GM20000 (cell line): ENCODE measurements around the gene TTC5.

Source experiments
- DNase-seq: peaks from one replicate; pipeline ENCODE4 v3.0.0; 2012; ENCODE audit warnings: low spot score
- TF ChIP-seq, protein P1 (sequence below): IDR thresholded peaks from 2 replicates; pipeline ENCODE4 v1.5.1; 2012; ENCODE audit warnings: mild to moderate bottlenecking, control low read depth; ENCODE audit errors: extremely low read depth, missing control alignments

The TTC5 gene, protein sequence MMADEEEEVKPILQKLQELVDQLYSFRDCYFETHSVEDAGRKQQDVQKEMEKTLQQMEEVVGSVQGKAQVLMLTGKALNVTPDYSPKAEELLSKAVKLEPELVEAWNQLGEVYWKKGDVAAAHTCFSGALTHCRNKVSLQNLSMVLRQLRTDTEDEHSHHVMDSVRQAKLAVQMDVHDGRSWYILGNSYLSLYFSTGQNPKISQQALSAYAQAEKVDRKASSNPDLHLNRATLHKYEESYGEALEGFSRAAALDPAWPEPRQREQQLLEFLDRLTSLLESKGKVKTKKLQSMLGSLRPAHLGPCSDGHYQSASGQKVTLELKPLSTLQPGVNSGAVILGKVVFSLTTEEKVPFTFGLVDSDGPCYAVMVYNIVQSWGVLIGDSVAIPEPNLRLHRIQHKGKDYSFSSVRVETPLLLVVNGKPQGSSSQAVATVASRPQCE

DNA sequence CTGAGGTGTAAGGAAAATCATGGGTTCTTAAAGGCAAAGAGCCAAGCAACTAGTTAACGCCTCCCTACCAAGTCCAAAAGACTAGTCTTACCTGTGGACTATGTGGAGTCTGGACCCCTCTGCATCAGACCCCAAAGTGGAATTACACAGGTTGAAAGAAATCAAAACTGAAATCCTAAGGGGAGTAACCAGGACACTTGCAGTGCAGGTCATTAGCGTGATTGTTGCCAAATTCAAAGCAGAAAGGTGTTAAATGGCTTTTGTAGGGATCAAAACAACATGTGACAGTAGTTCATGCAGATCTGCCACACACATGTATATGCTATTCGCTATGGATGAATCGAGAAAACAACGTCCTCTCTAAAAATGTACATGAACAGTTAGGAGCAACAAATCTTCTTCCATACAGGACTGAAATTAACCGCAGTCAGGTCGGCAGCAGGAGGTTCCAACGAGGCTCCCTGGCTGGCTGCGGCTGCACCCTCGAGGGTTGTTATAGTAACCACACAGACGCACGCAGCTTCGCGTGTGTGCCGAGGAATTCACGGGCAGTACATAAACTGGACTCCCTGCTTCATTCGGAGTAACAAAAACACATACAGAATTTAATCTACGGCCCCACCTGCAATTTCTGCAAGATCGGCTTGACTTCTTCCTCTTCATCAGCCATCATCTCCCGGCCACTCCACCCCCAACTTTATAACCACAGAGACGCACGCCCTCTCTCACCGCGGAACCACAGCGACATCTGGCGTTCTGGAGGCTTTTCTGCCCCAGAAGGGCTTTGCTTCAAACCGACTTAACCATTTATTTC, at the start of gene TTC5:
TSS of gene TTC5 (minus strand) at position 687 of the 814 bp plus-strand sequence. CDS start at position 673, 14 bp downstream.
- DNase-seq, result peak; percentile 91
- TF ChIP-seq, protein P1, sequence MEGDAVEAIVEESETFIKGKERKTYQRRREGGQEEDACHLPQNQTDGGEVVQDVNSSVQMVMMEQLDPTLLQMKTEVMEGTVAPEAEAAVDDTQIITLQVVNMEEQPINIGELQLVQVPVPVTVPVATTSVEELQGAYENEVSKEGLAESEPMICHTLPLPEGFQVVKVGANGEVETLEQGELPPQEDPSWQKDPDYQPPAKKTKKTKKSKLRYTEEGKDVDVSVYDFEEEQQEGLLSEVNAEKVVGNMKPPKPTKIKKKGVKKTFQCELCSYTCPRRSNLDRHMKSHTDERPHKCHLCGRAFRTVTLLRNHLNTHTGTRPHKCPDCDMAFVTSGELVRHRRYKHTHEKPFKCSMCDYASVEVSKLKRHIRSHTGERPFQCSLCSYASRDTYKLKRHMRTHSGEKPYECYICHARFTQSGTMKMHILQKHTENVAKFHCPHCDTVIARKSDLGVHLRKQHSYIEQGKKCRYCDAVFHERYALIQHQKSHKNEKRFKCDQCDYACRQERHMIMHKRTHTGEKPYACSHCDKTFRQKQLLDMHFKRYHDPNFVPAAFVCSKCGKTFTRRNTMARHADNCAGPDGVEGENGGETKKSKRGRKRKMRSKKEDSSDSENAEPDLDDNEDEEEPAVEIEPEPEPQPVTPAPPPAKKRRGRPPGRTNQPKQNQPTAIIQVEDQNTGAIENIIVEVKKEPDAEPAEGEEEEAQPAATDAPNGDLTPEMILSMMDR, result peak; percentile 87

DNA sequence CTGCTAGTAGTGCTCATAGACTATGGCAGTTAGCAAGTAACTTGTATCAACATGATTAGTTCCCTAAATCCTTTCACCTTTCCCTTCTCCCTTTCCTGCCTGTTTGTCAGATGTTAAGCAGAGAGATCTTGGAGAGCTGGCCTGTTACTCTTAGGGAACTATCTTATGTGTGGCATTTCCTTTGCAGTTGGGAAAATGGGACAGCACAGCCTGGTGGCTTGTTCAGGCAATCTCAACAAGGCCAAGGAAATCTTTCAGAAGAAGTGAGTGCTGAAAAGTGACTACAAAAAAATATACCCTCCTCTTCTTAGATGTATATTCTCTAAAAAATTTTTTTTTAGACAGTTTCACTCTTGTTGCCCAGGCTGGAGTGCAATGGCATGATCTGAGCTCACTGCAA, 45.1 kb upstream of the TTC5 start:
- no peak for DNase-seq
- TF ChIP-seq, protein P1, result no peak

DNA sequence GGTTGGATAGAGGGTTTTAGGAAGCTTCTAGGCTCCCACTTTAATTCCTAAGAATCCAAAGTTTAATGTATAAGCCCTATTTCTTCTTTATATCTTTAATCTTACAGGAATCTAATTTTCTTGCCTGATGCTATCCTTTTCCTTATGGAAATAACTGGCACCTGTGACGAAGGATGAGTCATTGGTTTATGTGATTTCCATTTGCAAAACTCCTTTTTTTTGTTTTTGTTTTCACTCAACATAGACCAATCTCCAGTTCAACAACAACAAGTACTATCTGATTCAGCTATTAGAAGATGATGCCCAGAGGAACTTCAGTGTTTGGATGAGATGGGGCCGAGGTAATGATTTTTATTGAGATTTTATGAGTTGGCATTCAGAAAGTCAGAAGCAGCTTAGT, 44.5 kb upstream of the TTC5 start:
- TF ChIP-seq, protein P1, result no peak
- DNase-seq, result no peak

DNA sequence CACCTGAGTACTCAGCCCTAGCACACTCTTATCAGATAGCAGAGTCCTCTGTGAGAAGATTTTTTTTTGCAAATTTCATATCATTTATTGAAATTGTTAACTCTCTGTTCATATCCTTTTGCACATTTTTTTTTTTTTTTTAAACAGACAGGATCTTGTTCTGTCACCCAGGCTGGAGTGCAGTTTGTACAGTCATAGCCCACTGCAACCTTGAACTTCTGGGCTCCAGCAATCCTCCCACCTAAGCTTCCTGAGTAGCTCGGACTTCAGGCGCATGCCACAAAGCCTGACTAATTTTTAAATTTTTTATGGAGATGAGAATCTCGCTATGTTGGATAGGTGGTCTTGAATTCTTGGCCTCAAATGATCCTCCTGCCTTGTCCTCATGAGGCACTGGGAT, 42.0 kb upstream of the TTC5 start:
- no peak for DNase-seq
- TF ChIP-seq, protein P1, result no peak

DNA sequence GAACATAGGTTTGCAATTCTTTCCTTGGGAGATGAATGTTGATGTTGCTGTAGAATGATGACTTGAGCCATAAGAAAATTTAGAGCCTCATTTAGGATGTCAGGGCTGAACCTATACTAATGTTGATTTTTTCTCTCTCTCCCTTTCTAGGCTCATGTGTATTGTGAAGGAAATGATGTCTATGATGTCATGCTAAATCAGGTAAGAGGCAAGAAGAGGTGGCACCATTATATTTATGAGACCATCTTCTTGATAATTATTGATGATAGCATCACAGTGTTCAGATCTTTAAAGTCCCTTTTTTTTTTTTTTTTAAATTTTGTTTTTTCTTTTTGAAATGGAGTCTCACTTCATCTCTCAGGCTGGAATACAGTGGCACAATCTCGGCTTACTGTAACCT, 41.0 kb upstream of the TTC5 start:
- TF ChIP-seq, protein P1, result no peak

DNA sequence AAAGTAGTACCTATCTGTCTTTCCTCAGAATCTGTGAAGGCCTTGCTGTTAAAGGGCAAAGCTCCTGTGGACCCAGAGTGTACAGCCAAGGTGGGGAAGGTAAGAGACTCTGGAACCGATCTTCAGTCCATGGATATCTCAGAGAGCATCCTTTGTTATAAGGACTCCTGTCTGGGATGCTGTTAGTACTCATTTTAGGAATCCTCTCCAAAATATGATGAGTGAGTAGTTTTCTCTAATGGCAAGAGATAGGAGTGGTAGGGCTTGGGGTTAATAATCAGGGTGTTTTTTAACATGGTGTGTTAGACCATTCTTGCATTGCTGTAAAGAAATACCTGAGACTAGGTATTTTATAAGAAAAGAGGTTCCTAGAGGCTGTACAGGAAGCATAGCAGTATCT, 39.6 kb upstream of the TTC5 start:
- no peak for DNase-seq
- TF ChIP-seq, protein P1, result no peak

More for the DNA sequence above, 41.0 kb upstream of the TTC5 start:
- DNase-seq, result no peak

DNA sequence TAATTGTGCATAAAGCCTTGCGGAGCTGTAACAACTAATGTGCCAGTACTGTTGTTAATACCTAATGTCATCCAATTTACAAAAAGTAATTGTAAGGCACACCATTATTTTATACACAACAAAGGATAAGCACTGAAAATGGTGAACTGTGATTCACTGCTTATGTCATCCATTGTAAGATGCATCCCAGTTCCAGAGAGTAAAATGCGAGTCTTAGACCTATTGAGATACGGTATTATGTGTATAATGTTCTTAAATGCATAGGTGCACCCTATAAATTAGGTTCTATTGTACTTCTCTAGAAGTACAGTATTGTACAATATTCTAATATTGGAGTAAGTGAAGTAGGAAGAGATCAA, 38.1 kb upstream of the TTC5 start:
- TF ChIP-seq, protein P1, result no peak
- no peak for DNase-seq
